ENCODE results near the gene CHRDL2.
A peak's percentile ranks its signal among the peaks of the same experiment; 100 is the strongest.

The CHRDL2 gene

DNA sequence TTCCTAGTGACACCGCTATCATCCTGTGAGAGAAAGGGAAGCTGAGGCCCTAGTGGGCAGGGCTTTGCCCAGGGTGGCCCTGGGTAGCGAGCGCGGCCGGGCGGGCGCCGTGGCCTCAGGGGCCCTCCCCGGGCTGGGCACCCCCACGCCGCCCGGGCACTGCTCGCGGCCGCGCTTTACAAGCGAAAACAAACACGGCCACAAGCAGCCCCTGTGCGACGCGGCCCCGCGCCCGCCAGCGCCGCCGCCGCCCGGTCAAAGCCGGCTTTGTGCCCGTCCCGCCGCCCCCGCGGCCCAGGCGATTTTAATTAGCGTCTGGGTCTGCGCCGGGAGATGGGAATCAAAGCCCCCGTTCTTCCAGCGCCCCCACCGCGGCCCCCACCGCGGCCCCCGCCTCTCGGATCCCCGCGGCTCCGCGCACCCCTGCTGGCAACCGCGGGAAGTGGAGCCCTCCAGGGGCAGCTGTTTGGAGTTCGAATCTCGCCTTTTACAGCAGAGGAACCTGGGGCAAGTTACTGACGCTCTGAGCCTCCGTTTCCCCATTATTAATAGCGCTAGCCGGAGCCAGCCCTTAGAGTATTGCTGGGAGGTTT is 47.9 kb downstream of the CHRDL2 start:
- DNase-seq, result no peak

DNA sequence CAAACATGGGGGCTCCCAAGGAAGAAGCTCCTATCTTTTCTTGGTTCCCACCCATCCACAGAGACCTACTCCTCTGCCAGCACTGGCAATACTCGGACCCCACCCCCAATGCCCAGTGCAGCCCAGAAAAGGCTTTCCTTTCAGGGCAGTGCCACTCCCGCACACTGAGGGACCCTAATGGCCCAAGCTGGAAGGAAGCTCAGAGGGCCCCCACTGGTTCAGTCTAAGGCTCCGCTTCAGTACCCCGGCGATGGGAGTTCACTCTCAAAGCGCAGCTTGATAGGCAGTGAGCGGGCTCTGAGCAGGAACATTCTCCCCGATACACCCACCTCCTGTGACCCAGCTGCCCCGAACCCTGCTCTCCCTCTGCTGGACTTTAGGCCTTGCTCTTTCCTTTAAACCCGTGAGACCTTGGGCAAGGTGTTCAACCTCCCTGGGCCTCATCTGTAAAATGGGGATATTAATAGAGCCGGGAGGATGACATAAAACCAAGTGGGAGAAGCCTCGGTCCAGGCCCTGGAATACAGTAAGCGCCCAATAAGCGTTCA is 48.4 kb downstream of the CHRDL2 start:
- DNase-seq, result no peak

DNA sequence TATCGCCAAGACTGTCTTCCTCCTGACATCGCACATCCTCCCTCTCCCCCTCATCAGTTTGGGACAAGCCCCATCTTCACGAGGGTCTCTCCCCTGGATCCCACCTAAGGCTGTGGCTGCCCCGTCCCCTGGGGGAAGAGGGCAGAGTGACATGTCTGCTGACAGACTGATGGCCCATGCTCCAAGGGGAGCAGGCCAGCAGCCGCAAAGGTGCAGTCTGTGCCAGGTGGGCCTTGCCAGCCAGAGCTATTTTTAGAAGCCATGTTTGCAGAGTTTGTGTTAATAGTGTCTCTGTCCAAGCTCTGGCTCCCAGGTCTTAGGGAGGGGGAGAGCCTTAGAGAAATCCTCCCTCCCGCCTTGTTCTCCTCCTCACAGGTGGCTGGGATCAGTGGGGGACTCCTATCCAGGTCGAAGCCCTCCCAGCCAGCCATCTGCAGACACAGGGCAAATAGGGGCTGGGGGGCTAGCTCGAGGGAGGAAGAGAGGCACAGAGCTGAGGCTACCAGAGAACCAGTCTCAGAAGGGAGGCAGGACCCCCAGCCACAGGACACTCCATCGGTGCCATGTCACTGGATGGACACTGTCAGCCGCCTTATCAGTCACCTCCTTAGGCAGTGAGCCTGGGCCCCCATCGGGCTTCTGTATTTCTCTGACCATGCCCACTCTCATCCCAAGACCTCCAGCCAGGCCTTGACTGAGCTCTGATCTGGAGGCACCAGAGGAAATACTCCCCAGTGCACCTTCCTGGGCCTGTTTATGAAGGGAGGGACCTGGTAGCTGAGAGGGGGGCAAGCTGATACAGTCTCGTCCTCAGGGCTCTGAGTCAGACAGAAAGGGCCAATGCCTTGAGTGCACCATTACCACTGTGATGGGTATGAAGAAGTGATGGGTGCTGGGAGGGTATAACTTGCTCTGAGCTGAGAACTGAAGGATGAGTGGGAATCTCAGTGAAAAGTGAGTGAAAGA is 49.3 kb downstream of the CHRDL2 start:
- DNase-seq, result no peak

DNA sequence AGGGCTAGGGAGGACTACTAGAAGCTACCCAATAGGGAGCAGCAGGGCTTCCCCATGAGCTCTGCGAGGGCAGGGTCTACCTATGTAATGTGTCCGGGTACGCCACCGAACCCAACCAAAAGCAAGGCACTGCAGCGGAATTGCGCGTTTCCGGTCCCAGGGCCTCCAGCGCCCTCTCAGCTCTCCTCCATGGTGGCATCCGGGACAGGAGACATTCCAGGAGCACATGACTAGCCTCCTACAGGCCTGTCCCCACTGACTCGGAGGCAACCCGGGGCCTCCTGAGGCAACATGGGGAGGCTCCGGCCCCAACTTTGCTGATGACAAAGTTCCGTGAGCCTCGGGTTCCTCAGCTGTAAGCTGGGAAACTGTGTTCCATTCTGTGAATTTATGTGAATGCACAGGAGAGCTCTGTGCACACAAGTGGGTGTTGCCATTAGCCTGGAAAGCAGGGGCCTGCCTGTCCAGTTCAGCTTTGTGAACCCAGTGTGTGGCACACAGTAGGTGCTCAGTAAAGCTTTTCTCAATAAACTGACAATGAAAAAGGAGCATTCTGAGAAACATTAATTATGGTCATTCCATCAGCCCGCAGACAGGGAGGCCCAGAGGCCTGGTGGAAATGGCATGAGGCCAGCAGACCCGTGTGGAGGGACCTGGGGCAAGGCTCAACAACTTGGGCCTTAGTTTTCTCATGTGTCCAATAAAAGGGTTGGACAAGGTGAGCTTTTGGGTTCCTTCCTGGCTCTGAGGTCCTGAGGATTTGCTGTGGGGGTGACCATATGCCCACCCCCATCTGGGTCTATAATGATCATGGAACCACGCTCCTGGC is 50.3 kb downstream of the CHRDL2 start:
- DNase-seq, result no peak

DNA sequence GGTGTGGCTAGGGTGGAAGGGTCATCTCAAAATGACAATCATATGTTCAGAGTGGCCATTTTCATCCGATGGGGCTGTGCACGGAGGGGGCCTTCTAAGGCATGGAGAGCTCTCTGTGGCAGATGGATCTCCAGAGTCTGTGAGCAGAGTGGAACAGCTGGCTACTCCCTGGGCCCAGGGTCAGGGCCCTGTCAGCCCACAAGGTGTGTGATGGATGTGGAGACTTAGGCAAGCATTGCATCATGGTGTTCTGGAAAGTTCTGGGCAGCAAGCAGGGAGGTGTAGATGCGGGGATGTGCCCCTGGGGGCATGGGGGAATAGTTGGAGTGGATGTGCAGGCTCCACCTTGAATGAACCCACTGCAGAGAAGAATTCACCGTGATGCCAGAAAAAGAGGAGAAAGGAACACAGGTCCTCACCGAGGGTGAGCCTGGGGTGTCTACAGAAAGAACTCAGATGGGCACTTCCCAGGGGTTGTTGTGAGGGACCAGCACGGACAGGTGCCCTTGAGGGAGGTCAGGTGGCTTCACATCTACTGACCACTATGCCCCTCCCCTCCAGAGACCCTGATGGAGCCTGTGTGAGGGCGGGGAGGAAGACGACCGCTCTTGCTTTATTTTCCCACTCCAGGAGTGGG is 51.1 kb downstream of the CHRDL2 start:
- DNase-seq, result no peak

DNA sequence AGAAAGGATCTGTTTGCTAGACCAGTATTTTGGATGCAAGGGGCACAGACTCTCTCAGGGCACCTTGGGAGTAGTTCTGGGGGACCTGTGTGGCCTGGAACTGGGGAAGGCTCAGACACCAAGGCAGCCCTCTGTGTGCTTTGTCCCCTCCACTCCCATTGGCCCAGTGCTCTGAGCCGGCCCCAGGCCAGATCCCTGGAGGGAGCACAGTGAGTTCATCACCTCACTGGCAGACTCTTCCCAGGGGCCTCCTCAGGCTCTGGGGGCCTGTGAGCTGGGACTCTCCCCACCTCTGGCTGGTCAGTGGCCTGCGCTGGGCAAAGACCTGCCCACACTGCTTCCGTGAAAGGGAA is 51.7 kb downstream of the CHRDL2 start:
- DNase-seq, result no peak

DNA sequence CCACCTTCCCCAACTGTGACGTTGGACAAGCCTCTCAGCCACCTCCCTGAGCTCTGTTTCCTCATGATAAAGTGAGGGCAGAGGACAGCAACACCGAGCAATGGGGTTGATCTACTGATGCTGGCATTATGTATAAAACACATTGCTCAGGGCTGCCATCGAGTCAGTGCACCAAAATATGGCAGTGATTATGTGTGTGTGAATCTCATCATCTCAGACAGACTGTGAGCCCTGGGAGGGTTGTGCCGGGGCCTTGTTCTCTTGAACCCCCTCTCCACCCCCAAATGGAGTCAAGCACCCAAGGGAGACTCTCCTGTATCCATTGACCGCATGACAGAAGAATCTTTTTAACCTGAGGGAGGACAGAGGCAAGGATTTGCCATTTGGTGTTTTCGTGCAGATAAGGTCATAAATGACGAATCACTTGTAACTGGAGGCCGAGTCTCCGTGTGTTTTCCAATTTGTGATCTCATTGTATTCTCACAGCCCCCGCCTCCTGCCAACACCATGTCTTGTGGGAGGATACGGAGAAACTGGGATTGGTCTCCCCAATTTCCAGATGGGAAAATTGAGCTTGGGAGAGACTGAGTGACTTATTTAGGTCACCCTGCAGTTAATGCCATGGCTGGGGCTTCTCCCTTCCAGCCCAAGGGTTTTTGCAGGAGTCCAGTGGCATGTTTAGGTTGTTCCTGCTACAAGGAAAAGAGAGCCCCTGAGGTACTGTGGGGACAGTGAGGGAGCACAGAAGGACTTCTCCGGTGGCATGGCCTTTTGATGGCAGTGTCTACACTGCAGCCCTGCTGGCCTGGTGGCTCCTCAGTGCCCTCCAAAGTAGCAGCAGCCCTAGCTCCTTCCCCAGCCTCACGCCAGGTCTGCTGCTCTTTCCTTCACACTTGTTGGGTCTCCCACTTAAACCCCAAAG is 52.4 kb downstream of the CHRDL2 start:
- no peak for DNase-seq

DNA sequence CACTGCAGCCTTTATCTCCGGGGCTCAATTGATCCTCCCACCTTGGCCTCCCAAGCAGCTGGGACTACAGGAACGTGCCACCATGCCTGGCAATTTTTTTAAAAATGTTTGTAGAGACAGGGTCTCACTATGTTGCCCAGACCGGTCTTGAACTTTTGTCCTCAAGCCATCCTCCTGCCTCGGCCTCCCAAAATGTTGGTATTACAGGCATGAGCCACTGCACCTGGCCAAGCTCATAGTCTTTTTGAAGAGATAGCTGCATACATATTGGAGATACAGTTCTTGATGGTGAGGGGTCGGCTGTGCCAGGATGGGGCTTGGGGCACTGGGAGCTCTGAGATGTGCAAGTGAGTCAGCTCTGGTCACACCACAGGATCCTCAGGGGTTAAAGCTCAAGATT is 53.2 kb downstream of the CHRDL2 start:
- DNase-seq, result no peak

DNA sequence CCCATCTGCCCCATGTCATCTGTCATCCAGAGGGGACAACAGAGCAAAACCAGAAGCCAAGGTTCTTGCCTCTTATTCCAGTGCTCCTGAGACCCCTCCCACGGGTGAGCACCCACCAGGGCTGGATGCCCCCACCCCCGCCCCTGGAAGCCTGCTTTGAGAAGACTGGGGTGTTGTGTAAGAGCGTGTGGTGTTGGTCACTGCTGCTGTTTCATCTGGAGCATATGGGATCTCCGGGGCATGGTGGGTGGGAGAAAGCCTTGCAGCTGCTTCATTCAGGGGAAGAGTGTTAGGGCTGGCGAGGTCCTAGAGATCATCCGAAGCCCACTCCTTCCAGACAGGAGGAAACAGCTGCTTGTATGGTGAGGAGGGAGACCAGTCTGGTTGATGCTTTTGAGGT is 54.1 kb downstream of the CHRDL2 start:
- no peak for DNase-seq

DNA sequence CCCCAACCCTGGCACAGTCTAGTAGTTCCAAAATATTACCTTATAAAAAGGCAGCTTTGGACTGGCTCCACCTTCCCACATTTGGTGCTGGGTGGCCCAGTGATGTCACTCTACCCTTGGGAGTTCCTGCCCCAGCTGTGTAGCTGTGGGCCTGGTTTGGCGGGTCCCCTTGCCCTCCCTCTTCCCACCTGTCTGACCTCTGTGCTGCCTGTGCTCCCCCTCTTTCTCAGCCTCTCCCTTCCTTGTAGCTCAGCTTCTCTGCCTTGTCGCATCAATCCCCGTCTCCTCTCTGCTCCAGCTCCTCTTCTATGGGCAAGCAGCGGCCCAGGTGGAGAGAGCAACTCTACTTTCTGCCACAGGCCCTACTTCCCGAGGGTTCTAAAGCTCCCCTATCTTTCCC is 54.6 kb downstream of the CHRDL2 start:
- DNase-seq, result no peak

DNA sequence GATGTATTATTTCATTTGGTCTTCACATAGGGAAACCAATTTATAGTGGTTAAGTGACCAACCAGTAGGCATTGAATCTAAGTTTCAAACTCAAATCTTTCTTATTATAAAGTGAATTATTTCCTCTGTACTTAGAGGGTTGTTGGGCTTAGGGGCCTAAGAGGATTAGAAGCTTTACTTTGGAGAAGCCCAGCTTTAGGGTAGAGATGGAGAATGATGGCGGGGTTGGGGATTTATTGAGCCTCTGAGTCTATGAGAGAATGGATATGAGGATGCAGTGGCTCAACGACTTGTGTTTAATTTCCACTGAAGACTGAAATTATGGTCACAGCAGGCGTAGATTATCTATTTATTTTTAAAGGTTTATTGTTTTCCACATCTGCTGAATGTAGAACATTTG is 55.5 kb downstream of the CHRDL2 start:
- peak; percentile 6 for DNase-seq

DNA sequence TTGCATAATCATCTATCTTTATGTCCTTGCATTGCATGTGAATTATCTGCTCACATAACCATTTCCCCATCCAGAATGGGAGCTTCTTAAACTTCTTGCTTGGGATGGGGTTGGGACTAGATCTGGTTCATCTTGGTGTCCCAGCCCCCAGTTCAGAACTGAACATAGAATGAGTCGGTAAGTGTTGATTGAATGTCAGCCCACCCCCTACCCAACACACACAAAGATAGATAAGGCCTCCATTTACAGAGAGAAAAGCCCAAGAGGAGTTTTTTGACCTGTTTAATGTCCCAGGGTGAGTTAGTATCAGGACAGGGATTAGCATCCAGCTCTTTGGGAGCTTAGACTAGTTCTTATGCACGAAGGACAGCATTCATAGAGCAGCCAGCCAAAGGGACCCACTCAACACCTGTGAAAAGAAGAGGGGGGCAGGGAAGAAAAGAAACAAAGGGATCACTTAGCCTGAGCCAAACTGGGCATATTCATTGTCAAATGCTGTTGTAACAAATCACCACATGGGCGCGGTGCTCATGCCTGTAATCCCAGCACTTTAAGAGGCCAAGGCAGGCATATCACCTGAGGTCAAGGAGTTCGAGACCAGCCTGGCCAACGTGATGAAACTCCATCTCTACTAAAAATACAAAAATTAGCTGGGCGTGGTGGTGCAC is 57.4 kb downstream of the CHRDL2 start:
- no peak for DNase-seq

DNA sequence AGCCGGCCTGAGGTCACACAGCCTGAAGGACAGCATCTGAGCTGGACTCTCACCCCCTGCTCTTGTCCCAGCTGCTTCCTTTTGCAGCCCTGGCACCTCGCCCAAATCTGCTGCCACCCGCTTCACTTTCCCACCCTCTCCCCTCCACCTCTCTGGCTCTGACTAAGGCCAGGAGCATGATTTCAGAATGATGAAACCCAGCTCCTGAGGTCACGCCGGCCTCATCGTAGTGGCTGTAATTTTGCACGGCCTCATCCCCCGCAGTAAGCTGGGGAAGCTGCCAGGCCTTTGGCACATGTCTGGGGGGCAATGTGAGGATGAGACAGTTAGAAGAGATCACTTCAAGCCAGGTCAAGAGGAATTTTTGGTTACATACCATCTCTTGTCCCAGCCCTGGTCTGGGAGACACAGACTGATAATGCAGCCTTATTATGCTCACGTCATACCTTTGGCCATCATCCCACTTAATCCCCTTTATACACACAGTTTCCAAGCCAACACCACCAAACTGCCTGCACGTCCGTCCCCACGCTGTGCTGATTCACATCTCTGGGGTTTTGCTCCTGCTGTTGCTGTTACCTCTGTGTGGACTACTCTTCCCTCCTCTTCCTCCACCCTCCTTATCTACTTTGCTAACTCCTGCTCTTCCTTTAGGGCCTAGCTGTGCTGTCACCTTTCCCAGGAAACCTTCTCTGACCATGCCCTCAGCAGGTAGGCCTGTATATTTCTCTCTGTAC is 58.1 kb downstream of the CHRDL2 start:
- DNase-seq, result no peak

DNA sequence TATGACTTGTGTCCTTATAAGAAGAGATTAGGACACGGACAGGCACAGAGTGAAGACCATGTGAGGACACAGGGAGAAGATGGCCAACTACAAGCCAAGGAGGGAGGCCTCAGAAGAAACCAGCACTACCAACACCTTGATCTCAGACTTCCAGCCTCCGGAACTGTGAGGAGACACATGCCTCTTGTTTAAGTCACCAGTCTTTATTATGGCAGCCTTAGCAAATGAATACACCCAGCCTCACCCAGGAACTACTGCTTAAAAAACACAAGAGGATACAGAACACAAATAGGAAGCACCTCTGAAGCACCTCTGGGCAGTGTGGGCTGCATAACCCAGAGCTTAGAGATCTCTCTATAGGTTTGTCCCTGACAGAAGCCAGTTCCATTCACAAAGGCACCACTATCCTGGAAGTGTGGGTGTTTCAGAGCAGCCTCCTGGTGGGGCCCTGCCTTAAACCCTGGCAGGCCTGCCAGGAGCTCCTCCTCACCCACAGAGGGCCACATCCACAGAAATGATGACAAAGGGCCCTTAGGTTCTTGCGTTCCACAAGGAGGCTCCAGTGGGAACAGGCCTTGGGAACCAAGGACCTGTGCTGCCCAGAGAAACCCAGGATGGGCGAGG is 58.8 kb downstream of the CHRDL2 start:
- no peak for DNase-seq

DNA sequence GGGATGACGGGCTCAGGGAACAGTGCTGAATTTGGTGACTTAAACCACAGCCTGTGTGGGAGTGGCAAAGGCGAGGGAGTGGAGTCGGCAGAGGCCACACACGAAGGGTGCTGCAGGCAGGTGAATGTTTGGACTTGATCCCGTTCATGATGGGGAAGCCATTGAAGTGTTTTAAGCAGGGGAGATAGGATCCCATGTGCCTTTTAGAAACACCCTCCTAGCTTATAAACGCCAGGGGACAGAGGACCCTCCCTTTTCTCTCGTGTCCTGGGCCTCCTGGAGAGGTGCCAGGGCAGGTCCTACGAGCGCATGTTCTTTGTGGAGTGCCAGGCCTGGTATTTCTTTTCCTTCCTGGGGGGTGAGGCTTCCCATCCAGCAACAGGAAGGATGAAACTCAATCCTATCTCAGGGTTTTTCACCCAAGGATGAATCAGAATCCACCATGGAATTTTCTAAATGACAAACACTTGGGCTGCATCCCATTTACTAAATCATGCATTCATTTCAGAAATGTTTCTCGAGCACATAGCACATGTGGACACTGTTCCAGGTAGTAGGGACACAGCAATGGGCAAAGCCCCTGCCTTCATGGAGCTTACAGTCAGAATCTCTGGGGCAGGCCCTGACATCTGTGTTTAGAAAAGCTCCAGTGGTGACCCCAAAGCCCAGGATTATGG is 59.6 kb downstream of the CHRDL2 start:
- DNase-seq, result no peak

DNA sequence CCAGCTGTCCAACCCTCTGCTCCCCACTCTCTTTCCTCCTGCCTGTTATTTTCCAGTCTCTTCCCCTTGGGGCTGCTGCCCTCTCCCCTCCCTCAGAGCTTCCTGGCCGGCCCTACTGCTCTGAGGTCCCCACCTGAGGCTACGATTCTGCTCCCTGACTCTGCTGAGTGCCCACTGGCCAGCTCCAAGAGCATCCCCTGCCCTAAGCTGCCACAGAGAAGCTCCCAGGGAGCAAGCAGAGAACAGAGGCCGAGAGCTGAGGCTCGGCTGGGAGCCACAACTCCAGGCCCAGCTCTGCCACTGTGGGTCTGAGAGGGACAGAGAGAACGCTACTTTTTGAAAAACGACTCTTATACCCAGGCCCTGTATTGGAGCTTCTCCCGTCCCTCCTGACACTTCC is 61.1 kb downstream of the CHRDL2 start:
- no peak for DNase-seq

DNA sequence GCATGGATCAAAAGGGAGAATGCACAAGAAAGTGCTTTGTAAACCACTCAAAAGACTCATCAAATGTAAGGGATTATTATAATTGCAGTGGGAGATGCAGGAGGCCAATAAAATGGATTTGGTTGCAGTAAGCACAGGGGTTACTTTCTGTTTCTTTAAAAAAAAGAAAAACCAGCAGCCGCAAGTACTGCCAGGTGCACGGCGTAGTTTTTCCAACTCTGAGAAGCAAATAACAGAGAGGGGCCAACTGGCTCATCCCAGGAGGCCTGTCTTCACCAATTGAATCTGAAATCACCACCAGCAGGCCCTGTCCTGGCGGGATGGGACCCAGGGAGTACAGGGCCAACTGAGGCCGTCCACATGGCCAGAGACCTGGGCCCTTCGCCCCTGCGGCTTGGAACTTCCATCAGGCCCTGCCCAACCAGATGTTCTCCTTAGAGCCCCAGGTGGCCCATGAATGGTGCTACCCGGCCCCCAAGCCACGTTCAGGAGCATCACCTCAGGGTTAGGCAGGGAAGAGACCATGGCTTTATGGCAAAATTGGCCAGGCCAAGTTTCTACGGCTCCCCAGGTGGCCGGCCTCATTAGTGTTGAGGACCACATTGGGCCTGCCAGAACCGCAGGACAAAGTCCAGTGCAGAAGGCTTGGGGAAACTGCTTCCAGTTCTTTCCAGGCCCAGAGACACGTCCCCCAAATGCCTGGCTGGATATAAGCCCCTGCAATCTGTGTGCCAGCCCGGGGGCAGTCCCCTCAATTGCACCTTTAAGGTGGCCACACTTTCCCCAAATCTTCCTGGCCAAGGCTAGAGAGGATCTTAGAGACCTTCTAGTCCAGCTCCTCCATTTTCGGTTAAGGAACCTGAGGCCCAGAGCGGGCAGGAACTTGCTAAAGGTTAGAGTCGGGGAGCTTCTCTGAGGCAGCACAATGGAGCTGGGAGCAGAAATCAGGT is 61.7 kb downstream of the CHRDL2 start:
- DNase-seq, result no peak

DNA sequence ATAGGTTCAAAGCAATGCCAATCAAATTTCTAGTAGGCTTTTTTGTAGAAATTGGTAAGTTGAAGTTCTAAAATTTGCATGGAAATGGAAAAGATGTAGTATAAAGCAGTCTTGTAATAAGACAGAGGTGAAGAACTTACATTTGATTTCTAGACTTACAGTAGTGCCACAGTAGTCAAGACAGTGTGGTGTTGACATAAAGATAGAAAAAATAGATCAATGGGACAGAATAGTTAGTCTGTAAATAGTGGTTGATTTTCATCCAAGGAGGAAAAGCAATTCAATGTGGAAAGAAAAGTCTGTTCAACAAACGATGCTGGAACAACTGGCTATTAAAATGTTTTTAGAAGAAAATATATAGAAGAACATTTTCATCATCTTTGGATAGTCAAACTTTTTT is 67.9 kb downstream of the CHRDL2 start:
- DNase-seq, result no peak
